A549 (cell line): ENCODE measurements around the gene GLA.

Experiments used
- GATA3 ChIP-seq: IDR thresholded peaks from 2 replicates; pipeline ENCODE4 v1.6.1; 2012; ENCODE audit warnings: borderline replicate concordance
- ZFP36 ChIP-seq: fragments of 450-650 bp; IDR thresholded peaks from 2 replicates; pipeline ENCODE4 v1.6.1; 2014; ENCODE audit warnings: borderline replicate concordance; ENCODE audit not compliant: partially characterized antibody

DNA sequence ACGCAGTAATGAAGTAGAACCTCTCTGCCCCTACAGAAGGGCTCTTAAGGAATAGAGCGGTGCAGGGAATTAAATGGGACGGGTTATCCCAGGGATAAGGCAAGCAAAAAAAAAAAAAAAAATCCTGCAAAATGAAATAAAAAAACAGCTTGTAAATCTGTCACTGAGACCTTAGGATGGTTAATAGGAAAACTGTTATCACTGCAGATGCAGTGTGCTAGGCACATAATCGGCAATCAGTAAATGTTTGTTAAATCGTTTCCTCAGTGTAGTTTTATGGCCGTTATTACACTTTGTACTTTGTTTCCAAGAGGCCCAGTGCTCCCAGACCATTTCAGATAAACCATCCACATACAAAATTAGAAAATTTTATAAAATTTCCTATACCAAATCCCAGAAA, 1.3 kb upstream of the GLA start:
- TF ChIP-seq GATA3 (no peak), ZFP36 (no peak)
